NB4 (cell line): Measurements from ENCODE around the gene LRRC56.

ENCODE experiments used
- POLR2A ChIP-seq: IDR thresholded peaks from 2 replicates; pipeline ENCODE4 v1.6.1; 2011; ENCODE audit warnings: mild to moderate bottlenecking; ENCODE audit not compliant: insufficient read length; ENCODE audit errors: extremely low read depth
- TF ChIP-seq, protein P1 (sequence below): IDR thresholded peaks from one replicate; pipeline ENCODE4 v1.5.1; 2012; ENCODE audit warnings: low read depth, low read length

DNA sequence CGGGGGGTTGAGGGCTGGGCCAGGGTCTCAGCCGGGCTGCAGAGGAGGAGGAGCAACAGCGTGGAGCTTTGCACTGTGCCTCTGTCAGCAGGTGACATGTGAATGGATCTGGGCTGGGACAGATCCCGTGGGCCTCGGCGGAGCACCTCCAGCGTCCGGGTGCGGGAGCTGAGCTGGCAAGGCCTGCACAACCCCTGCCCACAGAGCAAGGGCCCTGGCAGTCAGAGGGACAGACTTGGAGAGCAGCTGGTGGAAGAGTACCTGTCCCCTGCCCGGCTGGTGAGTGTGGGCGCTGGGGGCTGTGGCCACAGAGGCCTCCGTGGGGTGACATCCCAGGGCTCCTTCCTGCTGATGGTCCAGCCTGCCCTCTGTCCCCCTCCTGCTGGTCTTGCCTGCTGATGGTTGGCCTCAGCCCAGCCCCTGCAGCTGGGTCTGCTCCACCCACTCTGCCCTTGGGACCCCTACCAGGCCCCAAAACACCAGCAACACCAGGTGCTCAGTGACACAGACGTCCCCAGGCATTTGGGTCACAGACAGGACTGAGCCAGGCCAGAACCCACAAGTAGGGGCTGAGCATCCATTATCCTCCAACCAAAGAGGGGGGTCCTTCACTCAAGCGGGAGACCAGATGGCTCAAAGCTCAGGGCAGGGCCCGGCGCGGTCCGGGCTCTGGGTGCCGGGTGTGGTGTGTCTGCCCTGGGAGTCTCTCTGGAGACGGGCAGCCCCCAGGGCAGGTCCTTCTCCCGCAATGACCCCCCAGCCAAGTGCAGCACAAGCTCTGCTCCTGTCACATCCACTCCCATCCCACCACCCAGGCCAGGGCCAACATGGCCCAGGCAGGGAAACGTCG is 3.5 kb downstream of the LRRC56 start:
- TF ChIP-seq POLR2A, result no peak
- TF ChIP-seq, protein P1, sequence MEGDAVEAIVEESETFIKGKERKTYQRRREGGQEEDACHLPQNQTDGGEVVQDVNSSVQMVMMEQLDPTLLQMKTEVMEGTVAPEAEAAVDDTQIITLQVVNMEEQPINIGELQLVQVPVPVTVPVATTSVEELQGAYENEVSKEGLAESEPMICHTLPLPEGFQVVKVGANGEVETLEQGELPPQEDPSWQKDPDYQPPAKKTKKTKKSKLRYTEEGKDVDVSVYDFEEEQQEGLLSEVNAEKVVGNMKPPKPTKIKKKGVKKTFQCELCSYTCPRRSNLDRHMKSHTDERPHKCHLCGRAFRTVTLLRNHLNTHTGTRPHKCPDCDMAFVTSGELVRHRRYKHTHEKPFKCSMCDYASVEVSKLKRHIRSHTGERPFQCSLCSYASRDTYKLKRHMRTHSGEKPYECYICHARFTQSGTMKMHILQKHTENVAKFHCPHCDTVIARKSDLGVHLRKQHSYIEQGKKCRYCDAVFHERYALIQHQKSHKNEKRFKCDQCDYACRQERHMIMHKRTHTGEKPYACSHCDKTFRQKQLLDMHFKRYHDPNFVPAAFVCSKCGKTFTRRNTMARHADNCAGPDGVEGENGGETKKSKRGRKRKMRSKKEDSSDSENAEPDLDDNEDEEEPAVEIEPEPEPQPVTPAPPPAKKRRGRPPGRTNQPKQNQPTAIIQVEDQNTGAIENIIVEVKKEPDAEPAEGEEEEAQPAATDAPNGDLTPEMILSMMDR, result no peak
